Fibroblast of villous mesenchyme (primary cell): ENCODE measurements around the gene ISLR2. TPM values are rescaled to one million over a fixed set of nuclear protein-coding genes. Genes with fewer than 3 reads are reported as not detected.
"Not testable (repeated sequence)": the region's sequence is repeated elsewhere in the genome, so short reads cannot be mapped to it uniquely, and the experiment has no call there.

ENCODE experiments used
- DNase-seq: peaks from one replicate; pipeline ENCODE4 v3.0.0-alpha.2; 2010; ENCODE audit warnings: low read depth
- H3K4me3 ChIP-seq: 2 replicates; pipeline ENCODE4 v1.5.1; 2011; ENCODE audit warnings: low read depth, mild to moderate bottlenecking, low read length
- CTCF ChIP-seq: IDR thresholded peaks from 2 replicates; pipeline ENCODE4 v1.5.1; 2012; ENCODE audit warnings: low read depth, mild to moderate bottlenecking, low read length; ENCODE audit not compliant: insufficient read depth
- total RNA-seq: library from RNA; depleted of rRNA; stranded (reverse); fragments of >200 nt; gene quantifications from 2 replicates; pipeline ENCODE4 v1.2.3, GENCODE V29; 2012

ISLR2 gene
- 0.32 TPM in 1 of 2 replicates, not detected in the other for total RNA-seq

GRCh38 chr15:74130155-74130848 is at the start of gene ISLR2:
Gene ISLR2, plus strand, starts transcription at chr15:74130586. Its CDS starts 2,169 bp downstream, at chr15:74132755.
- peak; percentile 35 for DNase-seq
- no peak for TF ChIP-seq CTCF
- peak within 1 kb of the TSS; percentile 27 for H3K4me3 ChIP-seq

GRCh38 chr15:74082450-74082849 is 47.9 kb upstream of the ISLR2 start, which contains the start of gene GOLGA6A:
Gene GOLGA6A, minus strand, starts transcription at chr15:74082550. Its CDS starts 41 bp downstream, at chr15:74082509.
- DNase-seq, H3K4me3 ChIP-seq: not testable (repeated sequence)

GRCh38 chr15:74094567-74094966 is 35.8 kb upstream of the ISLR2 start:
- not testable (repeated sequence) for DNase-seq, H3K4me3 ChIP-seq

GRCh38 chr15:74095610-74096009 is 34.8 kb upstream of the ISLR2 start:
- H3K4me3 ChIP-seq, DNase-seq: not testable (repeated sequence)

- H3K4me3 ChIP-seq = not testable (repeated sequence)
Observed at GRCh38 chr15:74096753-74097474, 33.5 kb upstream of the ISLR2 start.

GRCh38 chr15:74099963-74100733 is 30.2 kb upstream of the ISLR2 start:
- DNase-seq = peak; percentile 87
- H3K4me3 ChIP-seq = peak overlapping the region; percentile 54

More at GRCh38 chr15:74096753-74097474, 33.5 kb upstream of the ISLR2 start:
- not testable (repeated sequence) for DNase-seq

- no peak for DNase-seq
- no peak for TF ChIP-seq CTCF
- no peak overlapping the region for H3K4me3 ChIP-seq
Observed at GRCh38 chr15:74108111-74108510, 22.3 kb upstream of the ISLR2 start.

- H3K4me3 ChIP-seq, DNase-seq: not testable (repeated sequence)
Observed at GRCh38 chr15:74108611-74109010, 21.8 kb upstream of the ISLR2 start.

GRCh38 chr15:74109713-74110112 is 20.7 kb upstream of the ISLR2 start:
- no peak overlapping the region for H3K4me3 ChIP-seq
- TF ChIP-seq CTCF = no peak
- DNase-seq = no peak

GRCh38 chr15:74120426-74120825 is 10.0 kb upstream of the ISLR2 start:
- no peak for TF ChIP-seq CTCF
- DNase-seq = no peak
- H3K4me3 ChIP-seq = no peak overlapping the region
